Kidney epithelial cell (primary cell): ENCODE measurements around the gene TAF4. TPM values are rescaled to one million over a fixed set of nuclear protein-coding genes. Genes with fewer than 3 reads are reported as not detected.

Experiments
- DNase-seq: peaks from one replicate; pipeline ENCODE4 v3.0.0-alpha.2; 2010; ENCODE audit warnings: low read depth
- H3K27me3 ChIP-seq: 2 replicates; pipeline ENCODE4 v1.6.0; 2011; ENCODE audit warnings: low read length; ENCODE audit not compliant: control insufficient read depth, insufficient read depth
- H3K36me3 ChIP-seq: 2 replicates; pipeline ENCODE4 v1.5.1; 2011; ENCODE audit warnings: low read length; ENCODE audit not compliant: control insufficient read depth, insufficient read depth
- H3K4me3 ChIP-seq: 2 replicates; pipeline ENCODE4 v1.5.1; 2011; ENCODE audit warnings: low read depth, mild to moderate bottlenecking, control low read depth, low read length
- CTCF ChIP-seq: IDR thresholded peaks from 2 replicates; pipeline ENCODE4 v1.5.1; 2011; ENCODE audit warnings: mild to moderate bottlenecking, moderate library complexity, low read length, control low read depth, inconsistent platforms; ENCODE audit not compliant: insufficient read depth, poor library complexity, severe bottlenecking
- total RNA-seq: library from RNA; depleted of rRNA; stranded (reverse); fragments of >200 nt; gene quantifications from 2 replicates; pipeline ENCODE4 v1.2.3, GENCODE V29; 2015

The TAF4 gene
- total RNA-seq, 1 donor from 2014 or later: 5.9 TPM

- Histone ChIP-seq H3K27me3 (peaks cover 39% of the 10 kb centered on the region), H3K36me3 (no peaks in the 10 kb centered on the region), H3K4me3 (no peak overlapping the region)
- TF ChIP-seq CTCF: no peak
- DNase-seq: no peak
Observed at GRCh38 chr20:61968036-61968810, 97.5 kb downstream of the TAF4 start.

- DNase-seq: no peak
- no peaks in the 10 kb centered on the region for H3K36me3 ChIP-seq
- no peak overlapping the region for H3K4me3 ChIP-seq
- peaks cover 41% of the 10 kb centered on the region for H3K27me3 ChIP-seq
- no peak for TF ChIP-seq CTCF
Observed at GRCh38 chr20:61967300-61967699, 98.4 kb downstream of the TAF4 start.

- DNase-seq: no peak
Observed at GRCh38 chr20:61966492-61967244, 99.0 kb downstream of the TAF4 start.

GRCh38 chr20:61965606-61966491 lies 99.8 kb downstream of the TAF4 start:
- DNase-seq: no peak
- TF ChIP-seq CTCF: no peak
- H3K27me3 ChIP-seq: peaks cover 47% of the 10 kb centered on the region
- no peak overlapping the region for H3K4me3 ChIP-seq
- H3K36me3 ChIP-seq: no peaks in the 10 kb centered on the region

More at GRCh38 chr20:61966492-61967244, 99.0 kb downstream of the TAF4 start:
- no peak for TF ChIP-seq CTCF
- H3K4me3 ChIP-seq: no peak overlapping the region
- H3K36me3 ChIP-seq: no peaks in the 10 kb centered on the region
- peaks cover 47% of the 10 kb centered on the region for H3K27me3 ChIP-seq

- peaks cover 47% of the 10 kb centered on the region for H3K27me3 ChIP-seq
- no peak for DNase-seq
- no peak overlapping the region for H3K4me3 ChIP-seq
- no peak for TF ChIP-seq CTCF
- H3K36me3 ChIP-seq: no peaks in the 10 kb centered on the region
Observed at GRCh38 chr20:61964675-61965605, 100.7 kb downstream of the TAF4 start.
